HL-60/S4 treated with retinoic acid at 250 ng/mL for 4 days and 3 days (cell line): ENCODE results near the gene EFEMP1.
"Not testable (repeated sequence)": the region's sequence is repeated elsewhere in the genome, so short reads cannot be mapped to it uniquely, and the experiment has no call there.

ENCODE experiments used
- in situ Hi-C: fragments of 300-500 bp; cut with MboI; formaldehyde crosslinking; loops from 2 replicates; pipeline ENCODE4 v1.7.0; 2022; ENCODE audit warnings: low sequenced_read_pairs

The EFEMP1 gene

DNA sequence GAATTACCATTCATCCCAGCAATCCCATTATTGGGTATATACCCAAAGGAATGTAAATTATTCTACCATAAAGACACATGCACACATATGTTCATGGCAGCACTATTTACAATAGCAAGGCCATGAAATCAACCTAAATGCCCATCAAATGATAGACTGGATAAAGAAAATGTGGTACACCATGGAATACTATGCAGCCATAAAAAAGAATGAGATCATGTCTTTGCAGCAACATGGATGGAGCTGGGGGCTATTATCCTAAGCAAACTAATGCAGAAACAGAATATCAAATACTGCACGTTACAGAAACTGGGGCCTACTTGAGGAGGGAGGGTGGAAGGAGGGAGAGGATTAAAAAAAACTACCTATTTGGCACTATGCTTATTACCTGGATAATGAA, 85.5 kb downstream of the EFEMP1 start:
- in situ Hi-C loops = not testable (repeated sequence)

DNA sequence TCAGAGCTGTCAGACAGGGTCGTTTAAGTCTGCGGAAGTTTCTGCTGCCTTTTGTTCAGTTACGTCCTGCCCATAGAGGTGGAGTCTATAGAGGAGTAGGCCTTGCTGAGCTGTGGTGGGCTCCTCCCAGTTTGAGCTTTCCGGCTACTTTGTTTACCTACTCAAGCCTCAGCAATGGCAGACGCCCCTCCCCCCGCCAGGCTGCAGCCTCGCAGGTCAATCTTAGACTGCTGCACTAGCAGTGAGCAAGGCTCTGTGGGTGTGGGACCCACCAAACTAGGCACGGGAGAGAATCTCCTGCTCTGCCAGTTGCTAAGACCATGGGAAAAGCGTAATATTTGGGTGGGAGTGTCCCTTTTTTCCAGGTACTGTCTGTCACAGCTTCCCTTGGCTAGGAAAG, 86.5 kb downstream of the EFEMP1 start:
- in situ Hi-C loops = no loop called here

DNA sequence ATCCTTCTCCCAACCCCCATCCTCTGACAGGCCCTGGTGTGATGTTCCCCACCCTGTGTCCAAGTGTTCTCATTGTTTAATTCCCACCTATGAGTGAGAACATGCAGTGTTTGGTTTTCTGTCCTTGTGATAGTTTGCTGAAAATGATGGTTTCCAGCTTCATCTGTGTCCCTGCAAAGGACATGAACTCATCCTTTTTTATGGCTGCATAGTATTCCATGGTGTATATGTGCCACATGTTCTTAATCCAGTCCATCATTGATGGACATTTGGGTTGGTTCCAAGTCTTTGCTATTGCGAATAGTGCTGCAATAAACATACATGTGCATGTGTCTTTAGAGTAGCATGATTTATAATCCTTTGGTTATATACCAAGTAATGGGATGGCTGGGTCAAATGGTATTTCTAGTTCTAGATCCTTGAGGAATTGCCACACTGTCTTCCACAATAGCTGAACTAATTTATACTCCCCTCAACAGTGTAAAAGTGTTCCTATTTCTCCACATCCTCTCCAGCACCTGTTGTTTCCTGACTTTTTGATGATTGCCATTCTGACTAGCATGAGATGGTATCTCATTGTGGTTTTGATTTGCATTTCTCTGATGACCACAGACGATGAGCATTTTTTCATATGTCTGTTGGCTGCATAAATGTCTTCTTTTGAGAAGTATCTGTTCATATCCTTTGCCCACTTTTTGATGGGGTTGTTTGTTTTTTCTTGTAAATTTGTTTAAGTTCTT, 91.7 kb downstream of the EFEMP1 start:
- in situ Hi-C loops = not testable (repeated sequence)

DNA sequence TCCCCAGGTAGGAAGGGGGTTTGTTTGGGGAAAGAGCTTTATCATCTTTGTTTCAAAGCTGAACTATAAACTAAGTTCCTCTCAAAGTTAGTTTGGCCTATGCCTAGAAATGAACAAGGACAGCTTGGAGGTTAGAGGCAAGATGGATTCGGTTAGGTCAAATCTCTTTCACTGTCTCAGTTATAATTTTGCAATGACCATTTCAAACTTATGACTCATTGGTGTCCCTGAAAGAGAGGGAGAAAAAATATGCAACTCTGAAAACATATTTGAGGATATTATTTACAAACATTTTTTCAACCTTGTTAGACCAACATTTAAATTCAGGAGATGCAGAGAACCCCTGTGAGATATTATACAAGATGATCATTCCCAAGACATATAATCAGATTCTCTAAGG, 95.7 kb downstream of the EFEMP1 start:
- in situ Hi-C loops = no loop called here

GRCh38 chr2:55827428-55827827, 96.2 kb downstream of the EFEMP1 start:
- in situ Hi-C loops = not testable (repeated sequence)

- in situ Hi-C loops = no loop called here
Observed at GRCh38 chr2:55826246-55826645, 97.3 kb downstream of the EFEMP1 start.

GRCh38 chr2:55824551-55825096, 99.0 kb downstream of the EFEMP1 start:
- in situ Hi-C loops = no loop called here
